Measurements from ENCODE around the gene TSPAN31. TPM values are rescaled to one million over a fixed set of nuclear protein-coding genes. Genes with fewer than 3 reads are reported as not detected.

The TSPAN31 gene
- total and polyA plus RNA-seq, 9 of the 15 experiments (the other 6 are each of a cell fraction or from before 2014, with no cell fraction given), result 11.3 to 26.4 (median 14.3) TPM

DNA sequence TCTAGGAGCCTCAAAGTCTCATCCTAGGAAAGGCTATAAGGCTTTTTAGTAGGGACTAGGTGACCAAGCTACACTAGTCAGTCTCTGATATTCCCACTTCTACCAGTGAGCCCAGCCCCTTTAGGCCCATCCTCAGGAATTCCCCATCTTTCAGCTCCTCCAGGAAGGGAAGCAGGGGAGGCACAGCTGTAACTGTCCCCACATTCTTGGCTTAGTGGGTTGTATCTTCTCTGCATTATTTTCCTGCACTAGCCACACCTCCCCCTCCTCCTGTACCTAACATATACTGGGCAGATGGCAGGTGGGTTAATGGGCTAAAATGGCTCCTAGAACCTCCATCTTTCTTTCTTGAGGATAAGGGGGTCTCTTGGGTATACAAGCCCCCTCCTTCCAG is 22.5 kb downstream of the TSPAN31 start:
- Histone ChIP-seq H3K79me2 (ENCODE audit: control insufficient read depth, insufficient read depth, low read length) (peaks cover 13% of the 10 kb centered on the region), H3K9me3 (replicated peaks; ENCODE audit: control insufficient read depth, insufficient read depth, low read depth, low read length) (no peaks in the 10 kb centered on the region), H2AFZ (ENCODE audit: low read depth, low read length) (no peak overlapping the region), H4K20me1 (replicated peaks; ENCODE audit: control insufficient read depth, insufficient read depth, low read length) (no peaks in the 10 kb centered on the region), H3K4me3 (no peak overlapping the region), H3K36me3 (ENCODE audit: control insufficient read depth, insufficient read depth, low read length) (peaks cover 33% of the 10 kb centered on the region), H3K27me3 (ENCODE audit: control insufficient read depth in 2 of 2, insufficient read depth in 2 of 2, low read length in 2 of 2) (no peaks in the 10 kb centered on the region), H3K9ac (ENCODE audit: insufficient read depth in 1 of 2, low read depth in 2 of 2, low read length in 2 of 2) (peak overlapping the region in 1 of 2 experiments; percentile 88; a peak in 1 of 4 replicates), H3K4me1 (replicated peaks in 1 of 2; ENCODE audit: control insufficient read depth in 2 of 2, insufficient read depth in 2 of 2, low read length in 2 of 2) (peaks cover 18 to 39% of the 10 kb centered on the region in 2 experiments), H3K4me2 (ENCODE audit: insufficient read depth, low read length) (peak overlapping the region; percentile 63; the same call in 1 of the 2 replicates), H3K9me1 (ENCODE audit: control insufficient read depth, insufficient read depth, low read length) (no peaks in the 10 kb centered on the region), H3K27ac (ENCODE audit: extremely low read depth, low read depth, low read length) (no peak overlapping the region; the same call in 2 of the 3 replicates)
- DNase-seq (ENCODE audit: extremely low read depth in 1 of 4, low spot score in 3 of 4) (no peak), FAIRE-seq (no peak), ATAC-seq (no peak)
- POLR2A ChIA-PET, result interaction anchor here (0.6 to 3.8 kb wide), 7 partner anchors 9 to 30 kb away, joined by 3 to 26 read pairs (median 4); partner anchors contain the start of genes CDK4, TSFM and TSPAN31
- intact Hi-C loops (cut with micrococcal nuclease), result no loop called here
- in situ Hi-C loops (cut with MboI), result no loop called here
- BruUV-seq (replicated peaks), result no TSS peak
- CTCF ChIA-PET (ENCODE audit: low intra/inter-chr PET ratio), result no interaction called here
- no peak for TF ChIP-seq MTA2 (IDR thresholded peaks at IDR 0.05; ENCODE audit: low read depth)
- no peak for TF ChIP-seq PBX2 (CRISPR knock-in tag; IDR thresholded peaks at IDR 0.05; ENCODE audit: low read depth)
- no peak for TF ChIP-seq PBX2 (tag; conservative IDR thresholded peaks at IDR 0.05; ENCODE audit: low read depth)
- 0 out of 2 replicates have a peak, but pooled peaks have one; percentile 6 for TF ChIP-seq POLR2AphosphoS5 (IDR thresholded peaks at IDR 0.05; ENCODE audit: control insufficient read depth, insufficient read depth, low read depth, low read length)

Measured in K562 (cell line).